T1000 (cell line): ENCODE results near the gene RBM26.
A peak's percentile ranks its signal among the peaks of the same experiment; 100 is the strongest.

ENCODE experiments used
- DNase-seq: peaks from one replicate; lab custom pipeline; 2025; ENCODE audit warnings: mixed read lengths; lab: John Stamatoyannopoulos, UW

Gene RBM26, protein sequence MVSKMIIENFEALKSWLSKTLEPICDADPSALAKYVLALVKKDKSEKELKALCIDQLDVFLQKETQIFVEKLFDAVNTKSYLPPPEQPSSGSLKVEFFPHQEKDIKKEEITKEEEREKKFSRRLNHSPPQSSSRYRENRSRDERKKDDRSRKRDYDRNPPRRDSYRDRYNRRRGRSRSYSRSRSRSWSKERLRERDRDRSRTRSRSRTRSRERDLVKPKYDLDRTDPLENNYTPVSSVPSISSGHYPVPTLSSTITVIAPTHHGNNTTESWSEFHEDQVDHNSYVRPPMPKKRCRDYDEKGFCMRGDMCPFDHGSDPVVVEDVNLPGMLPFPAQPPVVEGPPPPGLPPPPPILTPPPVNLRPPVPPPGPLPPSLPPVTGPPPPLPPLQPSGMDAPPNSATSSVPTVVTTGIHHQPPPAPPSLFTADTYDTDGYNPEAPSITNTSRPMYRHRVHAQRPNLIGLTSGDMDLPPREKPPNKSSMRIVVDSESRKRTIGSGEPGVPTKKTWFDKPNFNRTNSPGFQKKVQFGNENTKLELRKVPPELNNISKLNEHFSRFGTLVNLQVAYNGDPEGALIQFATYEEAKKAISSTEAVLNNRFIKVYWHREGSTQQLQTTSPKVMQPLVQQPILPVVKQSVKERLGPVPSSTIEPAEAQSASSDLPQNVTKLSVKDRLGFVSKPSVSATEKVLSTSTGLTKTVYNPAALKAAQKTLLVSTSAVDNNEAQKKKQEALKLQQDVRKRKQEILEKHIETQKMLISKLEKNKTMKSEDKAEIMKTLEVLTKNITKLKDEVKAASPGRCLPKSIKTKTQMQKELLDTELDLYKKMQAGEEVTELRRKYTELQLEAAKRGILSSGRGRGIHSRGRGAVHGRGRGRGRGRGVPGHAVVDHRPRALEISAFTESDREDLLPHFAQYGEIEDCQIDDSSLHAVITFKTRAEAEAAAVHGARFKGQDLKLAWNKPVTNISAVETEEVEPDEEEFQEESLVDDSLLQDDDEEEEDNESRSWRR

DNA sequence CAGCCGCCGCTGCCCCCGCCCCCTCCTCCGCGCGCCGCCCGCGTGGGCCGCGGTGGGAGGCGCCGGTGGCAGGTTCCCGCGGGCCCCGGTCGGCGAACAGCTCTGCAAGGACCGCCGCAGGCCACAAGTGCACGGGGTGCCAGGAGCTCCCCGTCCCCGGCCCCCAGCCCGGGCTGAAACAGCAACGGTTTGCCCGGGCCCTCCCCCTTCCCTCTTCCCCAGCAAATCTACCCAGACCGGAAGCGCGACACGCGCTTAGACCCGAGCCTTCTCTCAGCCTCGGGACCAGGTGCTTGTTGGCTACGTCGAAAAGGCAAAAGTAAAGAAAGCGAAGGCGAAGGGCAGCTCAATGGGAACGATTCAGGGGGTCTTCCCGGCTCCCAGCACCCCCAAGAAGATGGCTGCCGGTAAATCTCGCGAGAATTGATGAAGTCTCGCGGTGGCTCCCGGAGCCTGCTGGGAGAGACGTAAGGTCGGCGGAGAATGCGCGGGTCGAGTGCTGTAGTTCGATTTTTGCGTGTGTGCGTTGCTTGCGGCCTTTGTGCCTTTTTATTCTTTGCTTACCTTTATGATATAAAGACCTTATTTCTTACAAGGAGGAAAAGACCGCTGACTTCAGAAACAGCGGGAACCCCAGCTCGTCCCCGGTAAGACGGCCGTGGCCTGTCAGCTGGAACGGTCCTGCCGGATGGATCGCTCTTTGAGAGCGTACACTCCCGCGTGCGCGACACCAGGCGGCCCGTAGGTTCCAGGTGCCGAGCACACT, at the start of gene RBM26:
Gene RBM26 (minus strand): TSS at position 425 of the 766 bp plus-strand sequence. CDS start 481 bp downstream, outside the sequence.
- DNase-seq: peak; percentile 45

GRCh38 chr13:79455331-79455730, 49.3 kb upstream of the RBM26 start:
- DNase-seq: no peak

DNA sequence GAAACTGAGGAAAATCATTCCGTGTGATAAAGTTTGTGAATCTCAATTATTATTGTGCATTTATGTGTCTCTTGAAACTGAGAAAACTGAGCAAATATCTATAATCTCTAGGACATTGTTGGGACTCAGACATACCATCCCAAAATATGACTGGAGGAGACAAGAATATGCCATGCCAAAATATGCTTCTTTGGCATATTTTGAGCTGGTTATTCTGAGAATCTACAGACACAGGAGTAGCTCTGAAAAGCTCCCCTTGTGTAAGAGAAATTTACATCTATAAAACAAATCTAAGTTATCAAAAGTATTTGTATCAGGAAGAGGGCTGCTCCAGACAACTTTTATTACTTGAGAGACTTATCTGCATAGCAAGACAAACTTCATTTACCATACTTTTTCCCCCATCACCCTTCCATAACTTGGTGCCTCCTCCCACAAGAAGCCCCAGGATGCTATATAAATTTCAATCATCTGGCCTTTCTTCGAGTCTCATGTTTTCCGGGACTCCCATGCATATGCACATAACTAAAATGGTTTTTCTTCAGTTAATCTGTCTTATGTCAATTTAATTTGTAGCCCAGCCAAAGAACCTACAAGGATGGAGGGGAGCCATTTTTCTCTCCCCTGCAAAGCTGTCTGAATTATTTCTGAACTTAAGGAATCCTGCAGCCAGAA, 46.3 kb upstream of the RBM26 start:
- no peak for DNase-seq

DNA sequence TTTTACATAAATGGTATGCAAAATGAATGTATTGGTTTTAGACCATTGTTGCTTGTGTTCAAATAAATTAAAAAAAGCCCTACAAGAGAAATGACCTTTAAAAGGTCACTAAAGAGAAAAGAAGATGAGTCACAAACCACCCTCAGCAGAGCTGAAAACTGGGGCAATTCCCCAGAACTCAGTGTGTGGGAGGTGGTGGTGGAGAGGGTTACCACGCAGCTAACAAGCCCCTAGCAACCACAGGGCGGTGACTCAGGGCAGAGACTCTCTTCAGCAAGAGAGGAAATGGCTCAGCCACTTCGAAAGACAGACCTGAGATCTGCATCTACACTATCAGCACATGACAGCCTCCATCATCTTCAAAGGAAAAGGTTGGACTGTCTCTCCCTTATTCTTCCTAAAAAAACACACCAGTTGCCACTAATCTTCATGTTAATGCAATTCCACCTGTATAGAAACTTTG, 45.5 kb upstream of the RBM26 start:
- DNase-seq: peak; percentile 36

DNA sequence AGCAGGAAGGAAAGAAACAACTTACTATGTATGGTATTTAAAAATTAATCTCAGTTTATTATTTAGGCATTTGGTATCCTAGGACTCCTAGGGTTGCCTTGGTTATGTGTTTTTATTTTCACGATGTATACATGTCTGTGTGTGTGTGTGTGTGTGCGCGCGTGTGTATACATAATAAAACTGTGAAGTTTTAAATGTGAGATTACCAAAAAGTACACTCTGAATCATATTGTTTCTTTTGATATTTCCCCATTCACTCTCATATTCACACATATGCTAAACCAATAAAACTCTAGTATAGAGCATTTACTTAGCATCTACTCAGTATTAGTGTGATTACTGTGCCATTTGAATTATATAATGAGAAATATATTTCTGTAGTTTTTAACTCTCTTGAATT, 44.1 kb upstream of the RBM26 start:
- no peak for DNase-seq

- DNase-seq: no peak
These were observed 42.4 kb upstream of the RBM26 start for GRCh38 chr13:79448413-79448812.

- no peak for DNase-seq
These were observed 41.7 kb upstream of the RBM26 start for GRCh38 chr13:79447741-79448140.

DNA sequence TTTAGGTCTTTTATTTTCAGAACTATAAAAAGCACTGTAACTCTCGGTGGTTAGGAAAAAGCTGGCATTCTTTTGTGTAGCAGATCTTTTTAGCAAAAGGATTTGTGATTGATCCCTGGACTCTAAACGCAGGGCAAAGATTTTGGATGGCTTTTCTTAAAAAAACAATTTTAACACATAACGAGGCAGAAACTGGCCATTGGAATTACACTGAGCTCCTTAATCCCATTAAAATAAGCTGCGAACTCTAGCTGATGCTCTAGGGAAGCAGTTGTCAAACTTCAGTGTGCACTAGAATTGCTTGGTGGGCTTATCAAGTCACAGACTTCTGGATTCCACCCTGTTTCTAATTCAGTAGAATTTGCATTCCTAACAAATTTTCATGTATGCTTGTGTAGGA, 41.1 kb upstream of the RBM26 start:
- no peak for DNase-seq

GRCh38 chr13:79445968-79446645, 40.1 kb upstream of the RBM26 start:
- no peak for DNase-seq

GRCh38 chr13:79442706-79443105, 36.7 kb upstream of the RBM26 start:
- DNase-seq: no peak

DNA sequence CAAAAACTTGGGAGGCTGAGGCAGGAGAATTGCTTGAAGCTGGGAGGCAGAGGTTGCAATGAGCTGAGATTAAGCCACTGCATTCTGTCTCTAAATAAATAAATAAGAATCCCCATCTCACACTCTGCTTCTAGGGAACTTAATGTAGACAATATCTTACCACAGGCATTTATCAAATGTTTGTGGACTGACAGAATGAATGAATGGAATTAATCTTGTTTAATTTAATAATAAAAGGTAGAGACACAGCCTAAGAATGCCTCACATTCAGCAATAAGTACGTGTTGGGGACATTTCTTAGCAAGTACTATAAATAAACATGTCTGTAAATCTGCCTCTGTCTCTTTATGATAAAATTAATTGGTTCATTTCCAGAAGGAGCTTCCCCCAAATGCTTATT, 36.2 kb upstream of the RBM26 start:
- no peak for DNase-seq

DNA sequence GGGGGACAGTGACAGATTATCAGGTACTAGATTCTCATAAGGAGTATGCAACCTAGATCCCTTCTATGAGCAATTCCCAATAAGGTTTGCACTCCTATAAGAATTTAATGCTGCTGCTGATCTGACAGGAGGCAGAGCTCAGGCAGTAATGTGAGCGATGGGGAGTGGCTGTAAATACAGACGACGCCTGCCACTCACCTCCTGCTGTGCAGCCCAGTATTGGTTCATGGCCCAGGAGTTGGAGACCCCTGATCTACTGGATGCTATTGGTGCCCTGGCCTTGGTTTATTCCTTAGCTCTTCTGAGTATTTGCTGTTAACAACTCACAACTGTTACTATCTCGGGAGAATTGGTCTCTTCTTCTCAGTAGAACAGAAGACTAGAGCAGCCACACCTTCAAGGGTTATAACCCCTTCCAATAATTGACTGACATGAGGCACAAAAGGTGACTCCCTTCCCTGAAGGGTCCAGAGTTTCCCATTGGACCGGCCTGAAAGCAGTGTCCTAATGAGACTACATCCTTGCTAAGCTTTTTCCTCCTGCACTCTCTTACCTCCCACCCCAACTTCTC, 35.0 kb upstream of the RBM26 start:
- no peak for DNase-seq

DNA sequence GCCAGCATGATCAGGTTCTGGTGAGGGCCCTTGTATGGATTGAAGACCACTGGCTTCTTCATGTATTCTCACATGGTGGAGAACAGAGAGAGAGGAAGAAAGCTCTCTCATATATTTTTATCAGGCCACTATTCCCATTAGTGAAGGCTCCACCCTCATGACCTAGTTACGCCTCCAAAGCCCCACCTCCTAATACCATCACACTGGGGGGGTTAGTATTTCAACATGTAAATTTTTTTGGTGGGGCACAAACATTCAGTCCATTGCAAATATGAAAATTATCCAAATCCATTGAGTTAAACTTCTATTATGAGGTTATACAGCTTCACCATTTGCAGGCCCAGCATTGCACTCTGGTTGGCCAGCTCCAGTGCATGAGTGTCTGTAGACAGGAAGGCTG, 33.2 kb upstream of the RBM26 start:
- no peak for DNase-seq

- DNase-seq: no peak
These were observed 29.5 kb upstream of the RBM26 start for GRCh38 chr13:79435561-79435990.

DNA sequence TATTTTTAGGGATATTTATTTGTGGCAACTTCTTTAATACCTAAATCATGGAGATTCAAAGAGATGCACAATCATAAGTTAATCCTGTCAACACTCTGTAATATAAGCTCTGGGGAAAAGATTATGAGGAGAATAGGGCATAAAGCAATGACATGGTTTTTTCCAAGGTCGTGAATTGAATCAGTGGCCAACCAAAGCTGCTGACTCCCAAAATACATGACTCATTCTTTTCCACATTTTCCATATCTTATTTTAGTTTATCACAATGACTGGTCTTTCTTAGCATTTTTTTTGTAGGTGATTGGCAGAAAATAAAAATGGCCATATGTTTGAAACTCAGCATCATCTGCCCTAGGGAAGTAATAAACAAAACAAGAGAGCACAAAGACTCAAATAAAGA, 28.5 kb upstream of the RBM26 start:
- DNase-seq: no peak

- no peak for DNase-seq
These were observed 26.9 kb upstream of the RBM26 start for GRCh38 chr13:79432992-79433391.

DNA sequence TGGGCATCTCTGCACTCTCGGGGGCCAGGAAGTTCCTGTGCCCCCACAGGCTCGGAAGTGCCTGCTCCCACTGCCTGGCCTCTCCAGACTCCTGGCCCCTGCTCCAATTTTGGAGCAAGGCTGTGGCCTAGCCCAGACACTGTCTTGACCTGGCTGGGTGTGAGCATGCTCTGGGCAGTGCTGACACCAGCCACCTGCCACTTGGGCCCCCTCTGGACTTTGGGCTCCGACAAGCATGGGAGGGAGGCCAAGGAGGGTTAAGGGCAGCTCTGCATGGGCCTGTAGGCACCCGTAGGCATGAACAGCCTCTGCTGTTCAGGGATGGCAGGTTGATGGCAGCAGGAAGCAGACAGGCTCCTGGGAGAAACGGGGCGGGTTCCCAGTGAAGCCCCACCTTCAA, 26.0 kb upstream of the RBM26 start:
- DNase-seq: no peak

- DNase-seq: no peak
These were observed 23.3 kb upstream of the RBM26 start for GRCh38 chr13:79429309-79429708.

DNA sequence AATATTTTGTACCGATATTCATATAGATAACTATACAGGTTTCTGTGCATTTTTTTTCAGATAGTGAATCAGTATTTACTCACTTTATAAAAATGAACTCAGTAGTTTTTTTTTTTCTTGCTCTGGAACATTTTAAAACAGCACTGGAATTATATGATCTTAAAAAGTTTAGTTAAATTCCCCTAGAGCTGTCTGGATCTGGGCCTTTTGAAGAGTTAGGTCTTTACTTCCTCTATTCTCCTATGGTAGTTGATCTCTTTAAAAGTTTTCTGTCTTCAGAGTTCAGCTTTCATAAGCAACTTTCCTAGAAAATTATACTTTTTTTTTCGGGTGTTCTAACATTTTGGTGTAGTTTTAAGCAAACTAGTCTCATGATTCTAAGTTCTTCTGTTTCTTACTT, 21.8 kb upstream of the RBM26 start:
- DNase-seq: no peak

DNA sequence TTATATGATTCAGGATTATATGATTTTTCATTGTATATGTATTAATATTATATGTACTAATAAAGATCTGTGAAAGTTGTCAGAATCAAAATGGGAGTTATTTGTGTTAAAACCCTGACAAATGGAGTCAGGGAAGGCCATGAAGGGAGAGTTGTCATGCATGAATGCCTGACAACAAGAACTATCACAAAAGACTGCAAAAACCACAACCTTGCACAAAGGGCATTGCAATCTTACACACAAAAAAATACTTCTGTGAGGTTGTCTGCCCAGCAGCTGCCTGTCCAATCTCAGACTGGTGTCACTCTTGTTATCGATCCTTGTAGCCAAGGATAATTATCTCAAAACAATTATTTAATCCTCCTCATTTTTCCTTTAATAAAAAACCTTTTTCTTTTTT, 21.2 kb upstream of the RBM26 start:
- no peak for DNase-seq
